ENCODE measurements around the gene FRMD4B.

FRMD4B gene

DNA sequence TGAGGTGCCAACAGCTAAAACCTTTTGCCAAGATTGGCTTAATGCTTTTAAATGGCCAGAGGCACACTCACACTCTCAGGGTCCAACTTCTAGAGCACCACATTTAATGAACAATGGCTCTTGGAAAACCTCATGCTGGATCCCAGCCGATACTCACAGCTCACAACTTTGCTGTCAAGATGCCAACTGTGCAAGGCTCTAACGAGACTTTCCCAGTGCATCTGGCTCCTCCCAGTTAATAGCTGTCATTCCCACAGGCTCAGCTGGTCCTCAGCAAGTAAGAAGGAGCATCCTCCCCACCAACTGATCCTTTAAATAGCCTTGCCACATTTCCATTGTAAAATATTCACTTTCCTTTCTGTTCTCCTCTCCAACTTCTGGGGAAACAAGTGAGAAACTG lies 20.3 kb upstream of the FRMD4B start:
- TF ChIP-seq, protein P1, sequence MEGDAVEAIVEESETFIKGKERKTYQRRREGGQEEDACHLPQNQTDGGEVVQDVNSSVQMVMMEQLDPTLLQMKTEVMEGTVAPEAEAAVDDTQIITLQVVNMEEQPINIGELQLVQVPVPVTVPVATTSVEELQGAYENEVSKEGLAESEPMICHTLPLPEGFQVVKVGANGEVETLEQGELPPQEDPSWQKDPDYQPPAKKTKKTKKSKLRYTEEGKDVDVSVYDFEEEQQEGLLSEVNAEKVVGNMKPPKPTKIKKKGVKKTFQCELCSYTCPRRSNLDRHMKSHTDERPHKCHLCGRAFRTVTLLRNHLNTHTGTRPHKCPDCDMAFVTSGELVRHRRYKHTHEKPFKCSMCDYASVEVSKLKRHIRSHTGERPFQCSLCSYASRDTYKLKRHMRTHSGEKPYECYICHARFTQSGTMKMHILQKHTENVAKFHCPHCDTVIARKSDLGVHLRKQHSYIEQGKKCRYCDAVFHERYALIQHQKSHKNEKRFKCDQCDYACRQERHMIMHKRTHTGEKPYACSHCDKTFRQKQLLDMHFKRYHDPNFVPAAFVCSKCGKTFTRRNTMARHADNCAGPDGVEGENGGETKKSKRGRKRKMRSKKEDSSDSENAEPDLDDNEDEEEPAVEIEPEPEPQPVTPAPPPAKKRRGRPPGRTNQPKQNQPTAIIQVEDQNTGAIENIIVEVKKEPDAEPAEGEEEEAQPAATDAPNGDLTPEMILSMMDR (IDR thresholded peaks at IDR 0.05; ENCODE audit: insufficient read depth, missing control alignments): no peak
- DNase-seq (ENCODE audit: insufficient read length, low spot score) (no peak), FAIRE-seq (no peak)

DNA sequence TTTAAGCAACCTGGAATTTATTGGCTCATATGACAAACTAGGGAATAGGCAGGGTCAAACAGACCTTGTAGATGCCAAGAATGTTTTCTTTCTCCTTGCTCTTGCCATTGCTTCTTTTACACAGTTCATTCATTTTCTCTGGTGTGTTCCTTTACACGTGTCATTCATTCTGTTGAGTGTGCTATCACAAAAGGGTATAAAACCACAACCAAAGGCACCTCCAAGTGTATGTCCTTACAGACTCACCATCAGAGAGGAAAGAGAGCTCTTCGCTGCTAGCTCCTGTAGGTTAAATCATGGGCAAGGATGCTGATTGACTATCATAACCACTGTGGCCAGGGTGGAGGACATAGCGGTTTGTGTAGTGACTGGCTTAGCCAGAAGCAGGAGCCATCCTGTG lies 19.2 kb upstream of the FRMD4B start:
- no peak for DNase-seq (ENCODE audit: insufficient read length, low spot score)
- no peak for FAIRE-seq

DNA sequence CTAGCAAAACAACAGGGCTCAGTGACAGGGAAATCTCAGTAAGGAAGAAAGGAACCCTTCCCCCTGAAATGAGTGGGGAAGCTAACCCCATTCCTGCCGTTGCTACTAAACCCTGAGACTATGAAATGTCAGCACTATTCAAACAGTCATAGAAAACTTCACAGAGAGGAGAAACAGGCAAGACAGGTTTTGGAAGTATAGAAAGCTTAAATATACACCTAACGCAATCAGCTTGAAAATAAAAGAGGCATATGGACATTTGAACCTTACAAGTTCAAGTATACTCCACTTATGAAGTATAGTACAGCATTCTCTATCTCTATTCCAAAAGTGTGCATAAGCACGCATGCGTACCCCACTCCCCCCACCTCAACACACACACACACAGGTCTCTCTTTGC lies 17.6 kb upstream of the FRMD4B start:
- TF ChIP-seq, protein P1 (IDR thresholded peaks at IDR 0.05; ENCODE audit: insufficient read depth, missing control alignments): no peak
- no peak for FAIRE-seq
- DNase-seq (ENCODE audit: insufficient read length, low spot score): no peak

More for the DNA sequence above, 19.2 kb upstream of the FRMD4B start:
- TF ChIP-seq, protein P1 (IDR thresholded peaks at IDR 0.05; ENCODE audit: insufficient read depth, missing control alignments): no peak

DNA sequence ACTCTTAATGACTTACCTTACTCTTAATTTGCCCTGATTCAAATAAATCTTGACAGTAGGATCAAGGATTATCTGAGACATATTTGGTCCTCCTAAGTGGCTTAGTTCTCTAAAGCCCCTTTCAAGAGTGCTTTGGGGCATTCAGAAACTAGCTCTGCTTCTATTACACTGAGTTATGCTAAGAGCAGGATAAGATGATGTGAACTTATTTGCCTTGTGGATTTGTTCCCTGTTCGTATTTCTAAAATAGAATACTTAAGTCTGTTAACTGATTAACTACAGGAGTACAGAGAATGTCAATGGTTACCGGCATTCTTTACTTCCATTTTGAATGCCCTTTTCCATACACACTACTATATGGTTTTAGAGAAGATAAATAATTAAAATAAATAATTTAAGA lies 14.8 kb upstream of the FRMD4B start:
- DNase-seq (ENCODE audit: insufficient read length, low spot score): no peak
- TF ChIP-seq, protein P1 (IDR thresholded peaks at IDR 0.05; ENCODE audit: insufficient read depth, missing control alignments): no peak
- peak; percentile 67 for FAIRE-seq

DNA sequence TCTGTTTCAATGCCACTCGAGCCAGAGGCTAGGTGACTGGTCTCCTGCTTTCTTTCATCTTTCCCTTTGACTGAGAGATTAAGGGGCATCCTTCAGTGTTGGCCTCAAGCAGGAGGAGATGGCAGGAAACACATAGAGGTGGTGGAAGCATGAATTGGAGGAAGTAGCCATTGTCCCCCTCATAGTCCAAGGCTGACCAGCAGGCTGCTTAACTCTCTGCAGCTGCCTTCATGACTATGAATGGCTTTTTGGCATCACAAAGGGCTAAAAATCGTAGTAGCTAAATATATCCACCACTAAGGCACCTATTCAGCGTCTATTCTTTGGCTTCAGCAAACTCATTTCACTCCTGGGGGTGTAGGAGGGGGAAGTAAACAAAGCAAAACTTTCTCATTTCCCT lies 7.0 kb upstream of the FRMD4B start:
- TF ChIP-seq, protein P1 (IDR thresholded peaks at IDR 0.05; ENCODE audit: insufficient read depth, missing control alignments): no peak
- FAIRE-seq (no peak), DNase-seq (ENCODE audit: insufficient read length, low spot score) (no peak)

DNA sequence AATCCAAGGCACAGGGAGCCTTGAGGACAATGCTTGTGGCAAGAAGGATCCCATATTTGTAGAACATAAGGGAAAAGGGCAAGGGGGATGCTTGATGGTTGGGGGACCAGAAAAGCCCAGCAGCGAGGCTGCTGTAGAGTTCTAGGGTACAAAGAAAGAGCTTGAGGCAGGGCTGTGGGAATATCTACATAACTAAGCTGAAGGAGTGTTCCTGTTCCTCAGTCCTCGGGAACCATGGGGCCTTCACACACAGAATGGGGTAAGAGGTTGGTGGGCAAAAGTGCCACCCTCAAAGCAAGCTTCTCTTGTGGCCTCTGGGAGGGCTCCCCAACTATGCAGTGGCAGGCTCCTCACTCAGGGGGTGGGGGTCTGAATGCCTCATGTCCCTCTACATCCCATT lies 6.5 kb upstream of the FRMD4B start:
- DNase-seq (ENCODE audit: insufficient read length, low spot score) (no peak), FAIRE-seq (no peak)
- TF ChIP-seq, protein P1 (IDR thresholded peaks at IDR 0.05; ENCODE audit: insufficient read depth, missing control alignments): no peak

DNA sequence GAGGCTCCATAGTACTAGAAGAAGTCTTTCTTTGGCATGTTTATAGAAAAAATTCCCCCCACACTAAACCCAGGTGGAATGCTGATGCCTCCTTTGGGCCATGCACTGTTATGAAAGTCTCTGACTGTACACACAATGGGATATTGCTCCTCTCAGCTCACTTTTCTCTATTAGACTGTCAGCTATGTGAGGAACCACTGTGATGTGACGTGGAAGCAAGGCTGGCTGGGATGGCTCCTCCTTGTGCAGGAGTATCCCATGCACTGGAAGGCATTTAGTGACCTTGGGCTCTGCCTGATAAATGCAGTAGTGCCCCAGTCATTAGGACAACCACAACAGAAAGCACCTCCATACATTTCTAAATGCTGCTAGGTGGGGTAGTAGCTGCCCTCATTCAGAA lies 5.7 kb upstream of the FRMD4B start:
- DNase-seq (ENCODE audit: insufficient read length, low spot score) (no peak), FAIRE-seq (no peak)
- TF ChIP-seq, protein P1 (IDR thresholded peaks at IDR 0.05; ENCODE audit: insufficient read depth, missing control alignments): no peak

Data from D721Med (cell line).